Neural progenitor cell (in vitro differentiated cells): ENCODE measurements around the gene PGLYRP3.

Experiments used
- CTCF ChIP-seq: fragments of 200-600 bp; sonication (generic); IDR thresholded peaks from 2 replicates; pipeline ENCODE4 v1.5.1; 2017; ENCODE audit warnings: antibody characterized with exemption, mild to moderate bottlenecking
- EZH2 ChIP-seq: fragments of 200-600 bp; sonication (generic); IDR thresholded peaks from 2 replicates; pipeline ENCODE4 v1.6.1; 2017; ENCODE audit warnings: antibody characterized with exemption, mild to moderate bottlenecking, moderate library complexity
- EZH2phosphoT487 ChIP-seq: fragments of 200-600 bp; sonication (generic); IDR thresholded peaks from 2 replicates; pipeline ENCODE4 v1.6.1; 2017; ENCODE audit warnings: antibody characterized with exemption

- no peak for TF ChIP-seq CTCF
- no peak for TF ChIP-seq EZH2
- no peak for TF ChIP-seq EZH2phosphoT487
These were observed 29.4 kb upstream of the PGLYRP3 start for GRCh38 chr1:153342178-153342577.
